HEK293 (cell line): ENCODE measurements around the gene PAEP.

ENCODE experiments used
- CTCF ChIA-PET: fragments of 350-600 bp; formaldehyde crosslinking; extraction: SDS; loops from one replicate; lab custom pipeline; 2021; ENCODE audit warnings: antibody characterized with exemption; lab: Yijun Ruan, JAX
- POLR2A ChIA-PET: fragments of 300-600 bp; formaldehyde crosslinking; extraction: SDS; loops from one replicate; lab custom pipeline; 2020; ENCODE audit warnings: antibody characterized with exemption, inconsistent platforms; lab: Yijun Ruan, JAX
- H3K27ac ChIP-seq: fragments of 200-500 bp; sonication (Bioruptor generic); 2 replicates; pipeline ENCODE4 v1.5.1; 2014; ENCODE audit warnings: low read depth, low read length, control low read depth, inconsistent platforms; ENCODE audit errors: extremely low read depth
- H3K36me3 ChIP-seq, 2 experiments: fragments of 200-500 bp in 1 of 2; sonication (Bioruptor generic) in 1 of 2; 1 replicate in 1 of 2; 2 replicates in 1 of 2; pipeline ENCODE4 v1.5.1; 2014 to 2017; ENCODE audit warnings: inconsistent platforms in 2 of 2, low read length in 2 of 2; ENCODE audit not compliant: control insufficient read depth in 2 of 2, insufficient read depth in 1 of 2
- H3K4me1 ChIP-seq: fragments of 200-500 bp; sonication (Bioruptor generic); 2 replicates; pipeline ENCODE4 v1.5.1; 2014; ENCODE audit warnings: mild to moderate bottlenecking, low read length, inconsistent platforms; ENCODE audit not compliant: control insufficient read depth, insufficient read depth
- H3K4me3 ChIP-seq: 2 replicates; pipeline ENCODE4 v1.5.1; 2011; ENCODE audit warnings: low read depth, mild to moderate bottlenecking, control low read depth, low read length, moderate library complexity
- H3K9me3 ChIP-seq: fragments of 200-500 bp; sonication (Bioruptor generic); 2 replicates; pipeline ENCODE4 v1.5.1; 2014; ENCODE audit warnings: low read depth, low read length, inconsistent platforms; ENCODE audit not compliant: control insufficient read depth, insufficient read depth
- CTCF ChIP-seq: fragments of 450-650 bp; formaldehyde crosslinking; IDR thresholded peaks from 2 replicates; pipeline ENCODE4 v1.5.1; 2016; ENCODE audit warnings: missing biosample characterization, missing genetic modification characterization
- FEZF1 ChIP-seq: fragments of 450-650 bp; formaldehyde crosslinking; IDR thresholded peaks from 2 replicates; pipeline ENCODE4 v1.5.1; 2016; ENCODE audit warnings: missing biosample characterization, missing genetic modification characterization
- HIC1 ChIP-seq: fragments of 450-650 bp; formaldehyde crosslinking; IDR thresholded peaks from 2 replicates; pipeline ENCODE4 v1.5.1; 2016; ENCODE audit warnings: missing biosample characterization, missing genetic modification characterization
- KLF7 ChIP-seq: fragments of 450-650 bp; formaldehyde crosslinking; IDR thresholded peaks from 2 replicates; pipeline ENCODE4 v1.5.1; 2016; ENCODE audit warnings: missing biosample characterization, missing genetic modification characterization, borderline replicate concordance
- REST ChIP-seq: fragments of 450-650 bp; formaldehyde crosslinking; IDR thresholded peaks from 2 replicates; pipeline ENCODE4 v1.5.1; 2016; ENCODE audit warnings: missing biosample characterization, missing genetic modification characterization
- SCRT1 ChIP-seq: fragments of 450-650 bp; formaldehyde crosslinking; IDR thresholded peaks from 2 replicates; pipeline ENCODE4 v1.5.1; 2016; ENCODE audit warnings: missing biosample characterization, missing genetic modification characterization, borderline replicate concordance
- ZBTB11 ChIP-seq: fragments of 450-650 bp; formaldehyde crosslinking; conservative IDR thresholded peaks from 2 replicates; pipeline ENCODE4 v1.5.1; 2016; ENCODE audit warnings: low read depth, missing biosample characterization, missing genetic modification characterization
- ZBTB20 ChIP-seq: fragments of 450-650 bp; formaldehyde crosslinking; IDR thresholded peaks from 2 replicates; pipeline ENCODE4 v1.5.1; 2016; ENCODE audit warnings: missing biosample characterization, missing genetic modification characterization
- ZFP69B ChIP-seq: fragments of 450-650 bp; formaldehyde crosslinking; IDR thresholded peaks from 2 replicates; pipeline ENCODE4 v1.5.1; 2016; ENCODE audit warnings: missing biosample characterization, missing genetic modification characterization
- ZNF169 ChIP-seq: fragments of 450-650 bp; formaldehyde crosslinking; IDR thresholded peaks from 2 replicates; pipeline ENCODE4 v1.5.1; 2016; ENCODE audit warnings: missing biosample characterization, missing genetic modification characterization
- ZNF280D ChIP-seq: fragments of 450-650 bp; formaldehyde crosslinking; IDR thresholded peaks from 2 replicates; pipeline ENCODE4 v1.5.1; 2016; ENCODE audit warnings: missing biosample characterization, missing genetic modification characterization
- ZNF302 ChIP-seq: fragments of 450-650 bp; formaldehyde crosslinking; IDR thresholded peaks from 2 replicates; pipeline ENCODE4 v1.5.1; 2016; ENCODE audit warnings: missing biosample characterization, missing genetic modification characterization, low read depth
- ZNF354C ChIP-seq: fragments of 450-650 bp; formaldehyde crosslinking; IDR thresholded peaks from 2 replicates; pipeline ENCODE4 v1.5.1; 2016; ENCODE audit warnings: missing biosample characterization, missing genetic modification characterization, low read depth, borderline replicate concordance
- ZNF426 ChIP-seq: fragments of 450-650 bp; formaldehyde crosslinking; IDR thresholded peaks from 2 replicates; pipeline ENCODE4 v1.5.1; 2017; ENCODE audit warnings: missing biosample characterization, missing genetic modification characterization, mild to moderate bottlenecking, inconsistent platforms, moderate library complexity
- ZNF571 ChIP-seq: fragments of 450-650 bp; formaldehyde crosslinking; IDR thresholded peaks from 2 replicates; pipeline ENCODE4 v1.5.0; 2017; ENCODE audit warnings: missing biosample characterization, missing genetic modification characterization
- ZNF626 ChIP-seq: fragments of 450-650 bp; sonication (Bioruptor Pico); formaldehyde crosslinking; IDR thresholded peaks from 2 replicates; pipeline ENCODE4 v1.5.1; 2018; ENCODE audit warnings: missing biosample characterization, missing genetic modification characterization, inconsistent platforms
- ZNF830 ChIP-seq: fragments of 450-650 bp; IDR thresholded peaks from 2 replicates; pipeline ENCODE4 v1.5.0; 2018; ENCODE audit warnings: missing biosample characterization, missing genetic modification characterization, low read depth, mild to moderate bottlenecking, moderate library complexity

The PAEP gene

GRCh38 chr9:135567311-135567710, 5.8 kb downstream of the PAEP start (continued):
- TF ChIP-seq ZNF830 (tag by site-specific recombination) (no peak), REST (no peak), ZNF354C (no peak), KLF7 (tag by site-specific recombination) (no peak), SCRT1 (tag by site-specific recombination) (no peak)

GRCh38 chr9:135568026-135568425, 6.5 kb downstream of the PAEP start:
- Histone ChIP-seq H3K4me3 (no peak overlapping the region), H3K36me3 (no peaks in the 10 kb centered on the region), H3K27ac (no peak overlapping the region), H3K9me3 (no peaks in the 10 kb centered on the region), H3K4me1 (no peaks in the 10 kb centered on the region)
- POLR2A ChIA-PET = no interaction called here
- TF ChIP-seq ZFP69B (tag by site-specific recombination) (no peak), FEZF1 (no peak), ZBTB11 (no peak), HIC1 (tag by site-specific recombination) (no peak), ZNF169 (no peak), ZBTB20 (no peak), ZNF280D (tag by site-specific recombination) (no peak), ZNF571 (no peak), ZNF626 (tag by site-specific recombination) (no peak), CTCF (tag by site-specific recombination) (no peak), ZNF302 (no peak), ZNF426 (tag by site-specific recombination) (no peak)
- CTCF ChIA-PET = interaction anchor here (1.0 kb wide), 1 partner anchor 33 kb away, joined by 6 read pairs; no protein-coding TSS in a partner anchor
